ENCODE data around the gene PLEKHG7. TPM values are rescaled to one million over a fixed set of nuclear protein-coding genes. Genes with fewer than 3 reads are reported as not detected.
"Not testable (repeated sequence)": the region's sequence is repeated elsewhere in the genome, so short reads cannot be mapped to it uniquely, and the experiment has no call there.

The PLEKHG7 gene
- not detected for total RNA-seq

GRCh38 chr12:92702754-92703679 is at the start of gene PLEKHG7:
TSS of gene PLEKHG7 (plus strand) at chr12:92702989. CDS start at chr12:92706632, 3,643 bp downstream.
- Histone ChIP-seq H3K4me1 (ENCODE audit: control insufficient read depth in 1 of 2, low read depth in 2 of 2) (no peaks in the 10 kb centered on the region), H3K9me3 (no peaks in the 10 kb centered on the region), H3K27me3 (replicated peaks; ENCODE audit: insufficient read depth) (no peaks in the 10 kb centered on the region), H3K4me3 (no peak within 1 kb of the TSS), H3K27ac (no peak within 1 kb of the TSS), H3K36me3 (no peaks in the 10 kb centered on the region)
- DNase-seq (ENCODE audit: low spot score), result no peak
- no peak for ATAC-seq (ENCODE audit: insufficient number of reproducible peaks, low FRiP score, low read depth)
- TF ChIP-seq CTCF (IDR thresholded peaks at IDR 0.05), result no peak

- H3K36me3 ChIP-seq; H3K4me3 ChIP-seq; H3K27me3 ChIP-seq (replicated peaks; ENCODE audit: insufficient read depth); H3K4me1 ChIP-seq (ENCODE audit: control insufficient read depth in 1 of 2, low read depth in 2 of 2); ATAC-seq (ENCODE audit: insufficient number of reproducible peaks, low FRiP score, low read depth); DNase-seq (ENCODE audit: low spot score); H3K27ac ChIP-seq; H3K9me3 ChIP-seq: not testable (repeated sequence)
Observed at GRCh38 chr12:92654256-92654655, 48.5 kb upstream of the PLEKHG7 start.

GRCh38 chr12:92654929-92655328 is 47.9 kb upstream of the PLEKHG7 start:
- no peak for DNase-seq (ENCODE audit: low spot score)
- Histone ChIP-seq H3K27ac (no peak overlapping the region), H3K4me1 (ENCODE audit: control insufficient read depth in 1 of 2, low read depth in 2 of 2) (peaks cover 0 to 1% of the 10 kb centered on the region in 2 donors), H3K9me3 (no peaks in the 10 kb centered on the region), H3K27me3 (replicated peaks; ENCODE audit: insufficient read depth) (no peaks in the 10 kb centered on the region), H3K36me3 (no peaks in the 10 kb centered on the region), H3K4me3 (no peak overlapping the region)
- ATAC-seq (ENCODE audit: insufficient number of reproducible peaks, low FRiP score, low read depth), result no peak
- no peak for TF ChIP-seq CTCF (IDR thresholded peaks at IDR 0.05)

- Histone ChIP-seq H3K4me3 (no peak overlapping the region), H3K27ac (no peak overlapping the region), H3K9me3 (no peaks in the 10 kb centered on the region), H3K4me1 (ENCODE audit: control insufficient read depth in 1 of 2, low read depth in 2 of 2) (no peaks in the 10 kb centered on the region), H3K36me3 (no peaks in the 10 kb centered on the region), H3K27me3 (replicated peaks; ENCODE audit: insufficient read depth) (no peaks in the 10 kb centered on the region)
- DNase-seq (ENCODE audit: low spot score) (no peak), ATAC-seq (ENCODE audit: insufficient number of reproducible peaks, low FRiP score, low read depth) (no peak)
- no peak for TF ChIP-seq CTCF (IDR thresholded peaks at IDR 0.05)
Observed at GRCh38 chr12:92656911-92657310, 45.9 kb upstream of the PLEKHG7 start.

- no peaks in the 10 kb centered on the region for H3K36me3 ChIP-seq
- H3K27ac ChIP-seq, result no peak overlapping the region
- ATAC-seq (ENCODE audit: insufficient number of reproducible peaks, low FRiP score, low read depth), result no peak
- no peak for DNase-seq (ENCODE audit: low spot score)
- no peaks in the 10 kb centered on the region for H3K9me3 ChIP-seq
- no peaks in the 10 kb centered on the region for H3K27me3 ChIP-seq (replicated peaks; ENCODE audit: insufficient read depth)
- no peak for TF ChIP-seq CTCF (IDR thresholded peaks at IDR 0.05)
- H3K4me1 ChIP-seq (ENCODE audit: control insufficient read depth in 1 of 2, low read depth in 2 of 2), result no peaks in the 10 kb centered on the region
- H3K4me3 ChIP-seq, result no peak overlapping the region
Observed at GRCh38 chr12:92657770-92658169, 45.0 kb upstream of the PLEKHG7 start.

All from thoracic aorta (tissue), 2 donors.